Thyroid gland (tissue), 4 donors: ENCODE measurements around the gene SFXN2. TPM values are rescaled to one million over a fixed set of nuclear protein-coding genes. Genes with fewer than 3 reads are reported as not detected.
"Not testable (repeated sequence)": the region's sequence is repeated elsewhere in the genome, so short reads cannot be mapped to it uniquely, and the experiment has no call there.

Source experiments
- DNase-seq, 2 donors: peaks; one replicate each; pipeline ENCODE4 v3.0.0-alpha.2; 2019
- H3K27ac ChIP-seq, 3 donors: fragments of 200-600 bp; sonication (generic); 1 replicate in 2 of 3; 2 replicates in 1 of 3; pipeline ENCODE4 v1.5.1; 2016 to 2019; ENCODE audit warnings: mild to moderate bottlenecking in 1 of 3, moderate library complexity in 1 of 3
- H3K27me3 ChIP-seq: fragments of 200-600 bp; sonication (generic); one replicate; pipeline ENCODE4 v1.5.1; 2019
- H3K36me3 ChIP-seq, 2 donors: fragments of 200-600 bp; sonication (generic); one replicate each; pipeline ENCODE4 v1.5.1; 2016 to 2019
- H3K4me1 ChIP-seq, 2 donors: fragments of 200-600 bp; sonication (generic); one replicate each; pipeline ENCODE4 v1.5.1; 2017 to 2019
- H3K4me3 ChIP-seq, 3 donors: fragments of 200-600 bp; sonication (generic); replicated peaks in 1 of 3; 1 replicate in 2 of 3; 2 replicates in 1 of 3; pipeline ENCODE4 v1.5.1; 2016; ENCODE audit warnings: mild to moderate bottlenecking in 1 of 3
- H3K9me3 ChIP-seq: fragments of 200-600 bp; sonication (generic); one replicate; pipeline ENCODE4 v1.5.1; 2017
- POLR2A ChIP-seq, 2 donors: fragments of 450-650 bp; IDR thresholded peaks; one replicate each; pipeline ENCODE4 v1.6.1; 2017; ENCODE audit warnings: antibody characterized with exemption in 2 of 2, mild to moderate bottlenecking in 2 of 2, moderate library complexity in 1 of 2
- WGBS, 2 donors: methylation state at CpG; one replicate each; pipeline ENCODE4 v1.1.5; 2017; 5-methylcytosine and 5-hydroxymethylcytosine counted together
- intact Hi-C: fragments of 100-400 bp; cut with DNase I; formaldehyde crosslinking; loops from one replicate; pipeline ENCODE4 v1.15.1; 2023
- total RNA-seq, 4 donors: library from RNA; depleted of rRNA; stranded (reverse); fragments of >200 nt; gene quantifications; one replicate each; pipeline ENCODE4 v1.2.3, GENCODE V29; 2016
- TF ChIP-seq, protein P1 (sequence below), 6 experiments: fragments of 200-600 bp in 3 of 6; fragments of 450-650 bp in 3 of 6; sonication (generic) in 3 of 6; IDR thresholded peaks; one replicate each; pipeline ENCODE4 v1.5.1; 2016 to 2019; ENCODE audit warnings: antibody characterized with exemption in 6 of 6, mild to moderate bottlenecking in 2 of 6, inconsistent platforms in 1 of 6, moderate library complexity in 1 of 6

SFXN2 gene
- total RNA-seq, 4 donors from 2014 or later, result 5.1 to 38.4 (median 20.9) TPM

DNA sequence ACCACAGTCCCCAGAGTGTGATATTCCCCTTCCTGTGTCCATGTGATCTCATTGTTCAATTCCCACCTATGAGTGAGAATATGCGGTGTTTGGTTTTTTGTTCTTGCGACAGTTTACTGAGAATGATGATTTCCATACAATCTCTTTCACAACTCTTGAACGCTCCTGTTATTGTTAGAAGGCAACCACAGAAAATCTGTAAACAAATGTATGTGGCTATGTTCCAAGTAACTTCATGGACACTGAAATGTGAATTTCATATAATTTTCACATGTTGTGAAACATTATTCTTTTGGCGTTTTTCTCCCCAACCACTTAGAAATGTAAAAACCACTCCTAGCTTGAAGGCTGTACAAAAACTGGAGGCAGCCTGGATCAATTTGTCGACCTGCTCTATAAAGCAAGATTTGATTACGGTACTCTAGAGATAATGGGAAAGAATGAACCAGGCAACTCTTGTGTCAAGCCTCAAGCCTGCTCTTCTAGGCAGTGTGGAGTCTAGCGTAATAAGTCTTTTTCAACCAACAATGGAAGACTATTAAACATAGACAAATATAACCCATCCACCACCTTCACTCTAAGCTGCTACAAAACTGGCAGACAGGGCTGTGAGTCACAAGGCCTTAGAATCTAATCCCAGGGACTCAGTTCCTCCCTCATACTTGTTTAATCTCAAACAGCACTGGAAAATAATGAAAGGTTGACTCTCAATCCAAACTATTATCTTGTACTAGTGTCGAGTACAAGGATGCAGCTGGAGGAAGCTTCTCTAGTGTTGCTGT is 23.0 kb upstream of the SFXN2 start:
- intact Hi-C loops, result no loop called here
- WGBS, 2 donors, result 87 to 93% methylated on average over 8 of the region's 8 CpGs
- Histone ChIP-seq H3K4me1 (peaks cover 4 to 6% of the 10 kb centered on the region in 2 donors), H3K9me3 (no peaks in the 10 kb centered on the region), H3K4me3 (no peak overlapping the region), H3K27ac (no peak overlapping the region), H3K27me3 (no peaks in the 10 kb centered on the region), H3K36me3 (no peaks in the 10 kb centered on the region)
- DNase-seq, result no peak
- TF ChIP-seq, protein P1, sequence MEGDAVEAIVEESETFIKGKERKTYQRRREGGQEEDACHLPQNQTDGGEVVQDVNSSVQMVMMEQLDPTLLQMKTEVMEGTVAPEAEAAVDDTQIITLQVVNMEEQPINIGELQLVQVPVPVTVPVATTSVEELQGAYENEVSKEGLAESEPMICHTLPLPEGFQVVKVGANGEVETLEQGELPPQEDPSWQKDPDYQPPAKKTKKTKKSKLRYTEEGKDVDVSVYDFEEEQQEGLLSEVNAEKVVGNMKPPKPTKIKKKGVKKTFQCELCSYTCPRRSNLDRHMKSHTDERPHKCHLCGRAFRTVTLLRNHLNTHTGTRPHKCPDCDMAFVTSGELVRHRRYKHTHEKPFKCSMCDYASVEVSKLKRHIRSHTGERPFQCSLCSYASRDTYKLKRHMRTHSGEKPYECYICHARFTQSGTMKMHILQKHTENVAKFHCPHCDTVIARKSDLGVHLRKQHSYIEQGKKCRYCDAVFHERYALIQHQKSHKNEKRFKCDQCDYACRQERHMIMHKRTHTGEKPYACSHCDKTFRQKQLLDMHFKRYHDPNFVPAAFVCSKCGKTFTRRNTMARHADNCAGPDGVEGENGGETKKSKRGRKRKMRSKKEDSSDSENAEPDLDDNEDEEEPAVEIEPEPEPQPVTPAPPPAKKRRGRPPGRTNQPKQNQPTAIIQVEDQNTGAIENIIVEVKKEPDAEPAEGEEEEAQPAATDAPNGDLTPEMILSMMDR (IDR thresholded peaks at IDR 0.05), result no peak
- no peak for TF ChIP-seq POLR2A (IDR thresholded peaks at IDR 0.05)

DNA sequence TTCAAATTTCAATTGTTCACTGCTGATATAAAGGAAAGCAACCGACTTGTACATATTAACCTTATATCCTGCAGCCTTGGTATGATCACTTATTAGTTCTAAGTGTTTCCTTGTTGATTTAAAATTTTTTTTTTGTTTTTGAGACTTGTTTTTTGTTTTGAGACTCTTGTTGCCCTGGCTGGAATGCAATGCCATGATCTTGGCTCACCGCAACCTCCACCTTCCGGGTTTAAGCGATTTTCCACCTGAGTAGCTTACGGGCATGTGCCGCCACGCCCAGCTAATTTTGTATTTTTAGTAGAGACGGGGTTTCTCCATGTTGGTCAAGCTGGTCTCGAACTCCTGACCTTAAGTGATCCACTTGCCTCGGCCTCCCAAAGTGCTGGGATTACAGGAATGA is 19.0 kb upstream of the SFXN2 start:
- intact Hi-C loops, H3K4me3 ChIP-seq, H3K9me3 ChIP-seq, H3K4me1 ChIP-seq, H3K27ac ChIP-seq, H3K27me3 ChIP-seq: not testable (repeated sequence)
- WGBS, 2 donors, result 70 to 72% methylated on average over 10 of the region's 10 CpGs
- H3K36me3 ChIP-seq, result peaks cover 9 to 17% of the 10 kb centered on the region in 2 donors
- DNase-seq, result peak in 1 of 2 donors; percentile 44

DNA sequence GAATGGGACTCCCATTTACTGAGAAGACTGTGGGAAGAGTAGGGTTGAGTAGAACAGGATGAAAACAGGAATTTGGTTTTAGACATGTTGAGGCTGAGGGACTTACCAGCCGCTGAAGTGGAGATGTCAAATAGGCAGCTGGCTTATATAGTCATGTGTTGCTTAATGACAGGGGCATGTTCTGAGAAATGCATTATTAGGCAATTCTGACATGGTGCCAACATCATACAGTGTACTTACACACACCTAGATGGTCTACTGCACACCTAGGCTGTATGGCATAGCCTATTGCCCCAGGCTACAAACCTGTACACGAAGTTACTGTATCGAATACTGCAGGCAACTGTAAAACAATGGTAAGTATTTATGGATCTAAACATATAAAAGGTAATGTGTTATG is 17.7 kb upstream of the SFXN2 start:
- 94 to 97% methylated on average over 3 of the region's 3 CpGs for WGBS, 2 donors
- TF ChIP-seq POLR2A (IDR thresholded peaks at IDR 0.05), result no peak
- TF ChIP-seq, protein P1 (IDR thresholded peaks at IDR 0.05), result no peak
- peaks cover 9 to 17% of the 10 kb centered on the region in 2 donors for H3K36me3 ChIP-seq

DNA sequence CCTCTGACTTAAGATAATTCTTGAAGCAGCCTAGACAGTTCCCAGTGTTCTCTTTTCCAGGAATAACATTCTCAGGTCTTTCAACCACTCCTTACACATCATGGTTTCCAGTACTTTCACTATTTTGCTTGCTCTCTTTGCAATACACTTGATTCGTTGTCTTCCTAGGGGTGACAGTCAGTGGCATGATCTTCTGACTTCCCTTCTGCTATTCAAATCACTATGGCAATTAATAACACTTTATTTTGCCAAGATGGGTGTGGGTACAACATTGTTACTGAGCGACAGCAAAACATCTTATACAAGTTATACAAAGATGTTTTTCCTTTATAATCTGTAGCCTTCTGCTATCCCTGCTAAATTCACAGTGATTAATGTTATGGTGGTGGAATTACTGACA is 15.5 kb upstream of the SFXN2 start:
- intact Hi-C loops, result no loop called here
- Histone ChIP-seq H3K27ac (no peak overlapping the region), H3K27me3 (no peaks in the 10 kb centered on the region), H3K36me3 (peaks cover 9 to 17% of the 10 kb centered on the region in 2 donors), H3K9me3 (no peaks in the 10 kb centered on the region), H3K4me3 (no peak overlapping the region), H3K4me1 (peaks cover 0 to 5% of the 10 kb centered on the region in 2 donors)
- TF ChIP-seq, protein P1 (IDR thresholded peaks at IDR 0.05), result no peak
- no peak for TF ChIP-seq POLR2A (IDR thresholded peaks at IDR 0.05)
- WGBS, 2 donors, result 88 to 93% methylated on average over 2 of the region's 2 CpGs
- no peak for DNase-seq

More for the DNA sequence above, 17.7 kb upstream of the SFXN2 start:
- no peaks in the 10 kb centered on the region for H3K27me3 ChIP-seq
- DNase-seq, result no peak
- no peaks in the 10 kb centered on the region for H3K9me3 ChIP-seq
- no peak overlapping the region for H3K4me3 ChIP-seq
- intact Hi-C loops, result no loop called here
- no peak overlapping the region for H3K27ac ChIP-seq
- no peaks in the 10 kb centered on the region for H3K4me1 ChIP-seq

DNA sequence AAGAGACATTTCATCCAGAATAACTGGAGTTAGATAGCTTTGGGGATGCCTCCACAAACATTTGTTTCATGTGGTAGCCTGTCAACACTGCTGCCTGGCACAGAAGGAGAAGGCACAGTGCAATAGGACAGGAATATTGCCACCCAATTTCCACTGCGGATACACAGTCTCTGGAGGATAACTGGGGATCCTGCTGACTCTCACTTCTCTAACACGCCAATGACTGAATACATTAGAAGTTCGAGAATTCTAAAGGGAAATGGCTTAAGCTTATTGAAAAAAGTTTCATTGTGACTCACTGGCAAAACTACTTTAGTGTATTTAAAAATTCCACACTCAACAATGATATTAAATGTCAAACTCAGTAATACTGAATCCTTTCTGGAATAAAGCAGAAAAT is 13.2 kb upstream of the SFXN2 start:
- no peaks in the 10 kb centered on the region for H3K27me3 ChIP-seq
- WGBS, 2 donors, result 85 to 97% methylated on average over 3 of the region's 3 CpGs
- H3K9me3 ChIP-seq, result no peaks in the 10 kb centered on the region
- no peak for DNase-seq
- no peak for TF ChIP-seq POLR2A (IDR thresholded peaks at IDR 0.05)
- TF ChIP-seq, protein P1 (IDR thresholded peaks at IDR 0.05), result no peak
- H3K36me3 ChIP-seq, result peaks cover 9 to 17% of the 10 kb centered on the region in 2 donors
- H3K27ac ChIP-seq, result no peak overlapping the region
- H3K4me3 ChIP-seq, result no peak overlapping the region
- intact Hi-C loops, result no loop called here
- H3K4me1 ChIP-seq, result peaks cover 0 to 5% of the 10 kb centered on the region in 2 donors
